Measurements from ENCODE around the gene MOB4. TPM values are rescaled to one million over a fixed set of nuclear protein-coding genes. Genes with fewer than 3 reads are reported as not detected.

Gene MOB4
- polyA plus RNA-seq, 1 donor from 2014 or later: 81.5 TPM

- Histone ChIP-seq H3K79me2 (replicated peaks; ENCODE audit: insufficient read depth, low read length) (peaks cover 50% of the 10 kb centered on the region), H3K27ac (ENCODE audit: low read length) (peak overlapping the region; percentile 92), H3F3A (ENCODE audit: insufficient read depth, low read length, poor library complexity, severe bottlenecking) (peaks cover 3% of the 10 kb centered on the region), H4K20me1 (ENCODE audit: insufficient read depth) (no peaks in the 10 kb centered on the region), H3K4me3 (ENCODE audit: low read length) (peak overlapping the region; percentile 99), H3K9me3 (ENCODE audit: low read length) (no peaks in the 10 kb centered on the region), H3K9me2 (ENCODE audit: insufficient read depth, low read length) (no peaks in the 10 kb centered on the region), H3K36me3 (ENCODE audit: insufficient read depth, low read length) (no peaks in the 10 kb centered on the region), H2AFZ (ENCODE audit: low read depth, low read length) (peak overlapping the region; percentile 93), H3K27me3 (ENCODE audit: insufficient read depth, low read depth, low read length) (no peaks in the 10 kb centered on the region), H3K9ac (ENCODE audit: low read length) (peak overlapping the region; percentile 98), H3K4me2 (ENCODE audit: low read length) (peak overlapping the region; percentile 36)
- TF ChIP-seq CTCF (IDR thresholded peaks at IDR 0.05; ENCODE audit: poor library complexity, severe bottlenecking) (no peak), EZH2 (IDR thresholded peaks at IDR 0.05; ENCODE audit: borderline replicate concordance, insufficient read depth, low read length, poor library complexity, severe bottlenecking) (no peak), REST (IDR thresholded peaks at IDR 0.05; ENCODE audit: borderline replicate concordance) (no peak), RAD21 (conservative IDR thresholded peaks at IDR 0.05) (no peak), EP300 (conservative IDR thresholded peaks at IDR 0.05; ENCODE audit: poor library complexity, severe bottlenecking) (no peak), TAF1 (IDR thresholded peaks at IDR 0.05; ENCODE audit: low read depth) (no peak), MXI1 (conservative IDR thresholded peaks at IDR 0.05; ENCODE audit: poor library complexity, severe bottlenecking) (no peak), POLR2AphosphoS5 (IDR thresholded peaks at IDR 0.05) (no peak), SMC3 (conservative IDR thresholded peaks at IDR 0.05; ENCODE audit: poor library complexity) (no peak)
Measured at GRCh38 chr2:197516393-197516761, 511 bp downstream of the MOB4 start.

GRCh38 chr2:197517150-197517549 lies 1.3 kb downstream of the MOB4 start:
- Histone ChIP-seq H2AFZ (ENCODE audit: low read depth, low read length) (no peak overlapping the region), H3F3A (ENCODE audit: insufficient read depth, low read length, poor library complexity, severe bottlenecking) (peaks cover 3% of the 10 kb centered on the region), H4K20me1 (ENCODE audit: insufficient read depth) (no peaks in the 10 kb centered on the region), H3K9me2 (ENCODE audit: insufficient read depth, low read length) (no peaks in the 10 kb centered on the region), H3K4me2 (ENCODE audit: low read length) (peak overlapping the region; percentile 36), H3K9me3 (ENCODE audit: low read length) (no peaks in the 10 kb centered on the region), H3K36me3 (ENCODE audit: insufficient read depth, low read length) (no peaks in the 10 kb centered on the region), H3K4me3 (ENCODE audit: low read length) (peak overlapping the region; percentile 99), H3K9ac (ENCODE audit: low read length) (peak overlapping the region; percentile 98), H3K27ac (ENCODE audit: low read length) (peak overlapping the region; percentile 92), H3K79me2 (replicated peaks; ENCODE audit: insufficient read depth, low read length) (peaks cover 54% of the 10 kb centered on the region), H3K27me3 (ENCODE audit: insufficient read depth, low read depth, low read length) (no peaks in the 10 kb centered on the region)
- TF ChIP-seq POLR2AphosphoS5 (IDR thresholded peaks at IDR 0.05) (no peak), RAD21 (conservative IDR thresholded peaks at IDR 0.05) (no peak), TAF1 (IDR thresholded peaks at IDR 0.05; ENCODE audit: low read depth) (no peak), REST (IDR thresholded peaks at IDR 0.05; ENCODE audit: borderline replicate concordance) (no peak), CTCF (IDR thresholded peaks at IDR 0.05; ENCODE audit: poor library complexity, severe bottlenecking) (no peak), MXI1 (conservative IDR thresholded peaks at IDR 0.05; ENCODE audit: poor library complexity, severe bottlenecking) (no peak), EZH2 (IDR thresholded peaks at IDR 0.05; ENCODE audit: borderline replicate concordance, insufficient read depth, low read length, poor library complexity, severe bottlenecking) (no peak), SMC3 (conservative IDR thresholded peaks at IDR 0.05; ENCODE audit: poor library complexity) (no peak), EP300 (conservative IDR thresholded peaks at IDR 0.05; ENCODE audit: poor library complexity, severe bottlenecking) (no peak)
